Smooth muscle cell (in vitro differentiated cells): ENCODE data around the gene SLC13A3. TPM values are rescaled to one million over a fixed set of nuclear protein-coding genes. Genes with fewer than 3 reads are reported as not detected.

Source experiments
- DNase-seq: peaks from one replicate; lab custom pipeline; 2025; ENCODE audit not compliant: unreplicated experiment; lab: John Stamatoyannopoulos, UW
- H2AFZ ChIP-seq: fragments of 200-600 bp; sonication (generic); 2 replicates; pipeline ENCODE4 v1.6.0; 2016; ENCODE audit warnings: antibody characterized with exemption, low read depth, mild to moderate bottlenecking
- H3F3A ChIP-seq: fragments of 200-600 bp; sonication (generic); 2 replicates; pipeline ENCODE4 v1.6.0; 2017; ENCODE audit warnings: antibody characterized with exemption, low read depth
- H3K27ac ChIP-seq: fragments of 200-600 bp; sonication (generic); 2 replicates; pipeline ENCODE4 v1.5.1; 2016; ENCODE audit warnings: low read depth, mild to moderate bottlenecking
- H3K27me3 ChIP-seq: fragments of 200-600 bp; sonication (generic); 2 replicates; pipeline ENCODE4 v1.6.1; 2016; ENCODE audit warnings: low read depth, mild to moderate bottlenecking
- H3K36me3 ChIP-seq: fragments of 200-600 bp; sonication (generic); 2 replicates; pipeline ENCODE4 v1.5.1; 2016; ENCODE audit warnings: low read depth
- H3K4me1 ChIP-seq: fragments of 200-600 bp; sonication (generic); 2 replicates; pipeline ENCODE4 v1.5.1; 2016; ENCODE audit warnings: low read depth
- H3K4me2 ChIP-seq: fragments of 200-600 bp; sonication (generic); 2 replicates; pipeline ENCODE4 v1.6.0; 2016; ENCODE audit warnings: mild to moderate bottlenecking
- H3K4me3 ChIP-seq: fragments of 200-600 bp; sonication (generic); 2 replicates; pipeline ENCODE4 v1.5.1; 2016; ENCODE audit warnings: mild to moderate bottlenecking
- H3K79me2 ChIP-seq: fragments of 200-600 bp; sonication (generic); 2 replicates; pipeline ENCODE4 v1.6.0; 2016; ENCODE audit warnings: low read depth, mild to moderate bottlenecking
- H3K9ac ChIP-seq: fragments of 200-600 bp; sonication (generic); 2 replicates; pipeline ENCODE4 v1.6.0; 2016; ENCODE audit warnings: low read depth
- H3K9me3 ChIP-seq: fragments of 200-600 bp; sonication (generic); replicated peaks from 2 replicates; pipeline ENCODE4 v1.5.1; 2016; ENCODE audit warnings: low read depth
- H4K20me1 ChIP-seq: fragments of 200-600 bp; sonication (generic); 2 replicates; pipeline ENCODE4 v1.6.0; 2016; ENCODE audit warnings: low read depth
- WGBS: methylation state at CpG from one replicate; pipeline ENCODE4 v1.1.7; 2016; ENCODE audit warnings: low lambda C conversion rate; 5-methylcytosine and 5-hydroxymethylcytosine counted together
- polyA plus RNA-seq: library from polyadenylated mRNA; unstranded; fragments of >200 nt; fragmentation: Nextera tagmentation; extraction: Ambion mirVana; gene quantifications from 2 replicates; pipeline ENCODE4 v1.2.1, GENCODE V29; 2016
- total RNA-seq: library from RNA; depleted of rRNA; stranded (reverse); fragments of >200 nt; gene quantifications from 2 replicates; pipeline ENCODE4 v1.2.3, GENCODE V29; 2014
- TF ChIP-seq, protein P1 (sequence below): fragments of 200-600 bp; sonication (generic); IDR thresholded peaks from 2 replicates; pipeline ENCODE4 v1.5.1; 2017; ENCODE audit warnings: borderline replicate concordance, mild to moderate bottlenecking, antibody characterized with exemption; ENCODE audit not compliant: insufficient read depth, poor library complexity, severe bottlenecking

Gene SLC13A3
- total and polyA plus RNA-seq, 2 experiments from 2014 or later = 6.4 to 7.7 TPM

DNA sequence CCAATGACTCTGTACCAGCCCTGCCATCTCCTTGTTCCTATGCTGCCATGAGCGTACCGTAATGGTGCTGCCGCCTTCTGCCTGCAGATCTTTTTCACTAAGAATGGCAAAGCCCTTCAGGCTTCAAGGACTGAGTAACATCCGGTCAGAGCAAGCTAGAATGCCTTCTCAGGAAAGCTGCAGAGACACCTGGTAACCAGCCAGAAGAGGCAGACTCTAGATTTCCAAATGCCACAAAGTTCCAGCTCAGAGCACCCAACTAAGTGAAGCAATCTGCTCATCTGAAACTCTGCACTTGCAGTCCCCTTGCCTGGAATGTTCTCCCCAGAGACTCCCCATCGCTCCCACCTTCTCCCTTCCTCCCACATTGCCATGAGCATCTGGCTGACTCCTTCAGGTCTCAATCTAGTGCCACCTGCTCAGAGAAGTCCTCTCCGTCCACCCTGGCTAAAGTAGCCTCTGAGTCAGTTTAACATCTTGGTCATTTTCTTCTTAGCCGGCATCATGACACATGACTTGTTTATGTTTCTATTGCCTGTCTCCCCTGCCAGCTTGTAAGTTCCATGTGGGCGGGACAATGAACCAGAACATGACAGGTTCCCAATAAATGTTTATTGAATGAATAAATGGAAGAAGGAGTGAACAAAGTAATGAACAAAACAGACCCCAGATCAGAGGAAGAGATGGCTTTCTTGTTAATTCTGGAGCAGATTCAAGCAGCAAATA is 93.9 kb downstream of the SLC13A3 start:
- Histone ChIP-seq H3K4me2 (no peak overlapping the region), H3K4me1 (peaks cover 16% of the 10 kb centered on the region), H3K4me3 (no peak overlapping the region), H2AFZ (no peak overlapping the region), H3K9ac (no peak overlapping the region), H3K36me3 (no peaks in the 10 kb centered on the region), H3K27me3 (no peaks in the 10 kb centered on the region), H3K9me3 (no peaks in the 10 kb centered on the region), H3K79me2 (no peaks in the 10 kb centered on the region), H3F3A (no peaks in the 10 kb centered on the region), H3K27ac (no peak overlapping the region), H4K20me1 (no peaks in the 10 kb centered on the region)
- TF ChIP-seq, protein P1, sequence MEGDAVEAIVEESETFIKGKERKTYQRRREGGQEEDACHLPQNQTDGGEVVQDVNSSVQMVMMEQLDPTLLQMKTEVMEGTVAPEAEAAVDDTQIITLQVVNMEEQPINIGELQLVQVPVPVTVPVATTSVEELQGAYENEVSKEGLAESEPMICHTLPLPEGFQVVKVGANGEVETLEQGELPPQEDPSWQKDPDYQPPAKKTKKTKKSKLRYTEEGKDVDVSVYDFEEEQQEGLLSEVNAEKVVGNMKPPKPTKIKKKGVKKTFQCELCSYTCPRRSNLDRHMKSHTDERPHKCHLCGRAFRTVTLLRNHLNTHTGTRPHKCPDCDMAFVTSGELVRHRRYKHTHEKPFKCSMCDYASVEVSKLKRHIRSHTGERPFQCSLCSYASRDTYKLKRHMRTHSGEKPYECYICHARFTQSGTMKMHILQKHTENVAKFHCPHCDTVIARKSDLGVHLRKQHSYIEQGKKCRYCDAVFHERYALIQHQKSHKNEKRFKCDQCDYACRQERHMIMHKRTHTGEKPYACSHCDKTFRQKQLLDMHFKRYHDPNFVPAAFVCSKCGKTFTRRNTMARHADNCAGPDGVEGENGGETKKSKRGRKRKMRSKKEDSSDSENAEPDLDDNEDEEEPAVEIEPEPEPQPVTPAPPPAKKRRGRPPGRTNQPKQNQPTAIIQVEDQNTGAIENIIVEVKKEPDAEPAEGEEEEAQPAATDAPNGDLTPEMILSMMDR = no peak
- 88% methylated on average over 8 of the region's 8 CpGs for WGBS
- no peak for DNase-seq

GRCh38 chr20:46555370-46555956 is 95.8 kb downstream of the SLC13A3 start:
- TF ChIP-seq, protein P1 = no peak
- Histone ChIP-seq H3K79me2 (no peaks in the 10 kb centered on the region), H3F3A (no peaks in the 10 kb centered on the region), H3K4me3 (no peak overlapping the region), H4K20me1 (no peaks in the 10 kb centered on the region), H3K4me1 (peaks cover 9% of the 10 kb centered on the region), H2AFZ (no peak overlapping the region), H3K27me3 (no peaks in the 10 kb centered on the region), H3K4me2 (no peak overlapping the region), H3K9me3 (no peaks in the 10 kb centered on the region), H3K9ac (no peak overlapping the region), H3K27ac (no peak overlapping the region), H3K36me3 (no peaks in the 10 kb centered on the region)
- no peak for DNase-seq
- WGBS = 89% methylated on average over 4 of the region's 4 CpGs

GRCh38 chr20:46554828-46555227 is 96.4 kb downstream of the SLC13A3 start:
- no peaks in the 10 kb centered on the region for H3F3A ChIP-seq
- 63% methylated on average over 3 of the region's 3 CpGs for WGBS
- no peaks in the 10 kb centered on the region for H4K20me1 ChIP-seq
- no peak overlapping the region for H3K27ac ChIP-seq
- H3K27me3 ChIP-seq = no peaks in the 10 kb centered on the region
- no peak overlapping the region for H3K9ac ChIP-seq
- H3K79me2 ChIP-seq = no peaks in the 10 kb centered on the region
- H3K36me3 ChIP-seq = no peaks in the 10 kb centered on the region
- H3K4me3 ChIP-seq = no peak overlapping the region
- no peaks in the 10 kb centered on the region for H3K9me3 ChIP-seq
- TF ChIP-seq, protein P1 = no peak
- peaks cover 9% of the 10 kb centered on the region for H3K4me1 ChIP-seq
- no peak for DNase-seq
- H3K4me2 ChIP-seq = no peak overlapping the region
- H2AFZ ChIP-seq = no peak overlapping the region
